Osteoblast (primary cell): Measurements from ENCODE around the gene SMAD3. TPM values are rescaled to one million over a fixed set of nuclear protein-coding genes. Genes with fewer than 3 reads are reported as not detected.
"Not testable (repeated sequence)": the region's sequence is repeated elsewhere in the genome, so short reads cannot be mapped to it uniquely, and the experiment has no call there.

Source experiments
- DNase-seq: peaks from one replicate; pipeline ENCODE4 v3.0.0; 2011; ENCODE audit warnings: low spot score, mixed read lengths; ENCODE audit not compliant: insufficient read length; ENCODE audit errors: missing footprints
- H2AFZ ChIP-seq: 2 replicates; pipeline ENCODE4 v1.6.0; 2011; ENCODE audit warnings: mild to moderate bottlenecking, low read length
- H3K27ac ChIP-seq: 2 replicates; pipeline ENCODE4 v1.5.1; 2011; ENCODE audit warnings: mild to moderate bottlenecking, low read depth, low read length, moderate library complexity
- H3K27me3 ChIP-seq: 2 replicates; pipeline ENCODE4 v1.6.0; 2012; ENCODE audit warnings: mild to moderate bottlenecking, control low read depth, inconsistent platforms, low read length, moderate library complexity; ENCODE audit not compliant: insufficient read depth
- H3K36me3 ChIP-seq: 2 replicates; pipeline ENCODE4 v1.5.1; 2011; ENCODE audit warnings: mild to moderate bottlenecking, low read length, control low read depth, moderate library complexity; ENCODE audit not compliant: insufficient read depth
- H3K4me1 ChIP-seq: 2 replicates; pipeline ENCODE4 v1.5.1; 2011; ENCODE audit warnings: mild to moderate bottlenecking, low read length, control low read depth, moderate library complexity; ENCODE audit not compliant: insufficient read depth
- H3K4me2 ChIP-seq: 2 replicates; pipeline ENCODE4 v1.6.0; 2011; ENCODE audit warnings: mild to moderate bottlenecking, low read length; ENCODE audit not compliant: insufficient read depth
- H3K4me3 ChIP-seq: fragments of 200-600 bp; sonication (generic); 3 replicates; pipeline ENCODE4 v1.5.1; 2012; ENCODE audit warnings: mild to moderate bottlenecking, low read length, inconsistent platforms; ENCODE audit not compliant: insufficient read depth
- H3K79me2 ChIP-seq: 2 replicates; pipeline ENCODE4 v1.6.0; 2012; ENCODE audit warnings: mild to moderate bottlenecking, low read length, control low read depth, inconsistent platforms; ENCODE audit not compliant: insufficient read depth
- H3K9me3 ChIP-seq: 2 replicates; pipeline ENCODE4 v1.5.1; 2011; ENCODE audit warnings: low read depth, low read length, control low read depth
- H4K20me1 ChIP-seq: 2 replicates; pipeline ENCODE4 v1.6.0; 2012; ENCODE audit warnings: mild to moderate bottlenecking, low read length, control low read depth; ENCODE audit not compliant: insufficient read depth
- total RNA-seq: library from RNA; depleted of rRNA; stranded (reverse); fragments of >200 nt; gene quantifications from 2 replicates; pipeline ENCODE4 v1.2.3, GENCODE V29; 2012
- TF ChIP-seq, protein P1 (sequence below): IDR thresholded peaks from 2 replicates; pipeline ENCODE4 v1.5.1; 2011; ENCODE audit warnings: mild to moderate bottlenecking, low read depth, low read length, moderate library complexity; ENCODE audit errors: extremely low read depth

Gene SMAD3
- total RNA-seq, 1 donor = 60.1 TPM

DNA sequence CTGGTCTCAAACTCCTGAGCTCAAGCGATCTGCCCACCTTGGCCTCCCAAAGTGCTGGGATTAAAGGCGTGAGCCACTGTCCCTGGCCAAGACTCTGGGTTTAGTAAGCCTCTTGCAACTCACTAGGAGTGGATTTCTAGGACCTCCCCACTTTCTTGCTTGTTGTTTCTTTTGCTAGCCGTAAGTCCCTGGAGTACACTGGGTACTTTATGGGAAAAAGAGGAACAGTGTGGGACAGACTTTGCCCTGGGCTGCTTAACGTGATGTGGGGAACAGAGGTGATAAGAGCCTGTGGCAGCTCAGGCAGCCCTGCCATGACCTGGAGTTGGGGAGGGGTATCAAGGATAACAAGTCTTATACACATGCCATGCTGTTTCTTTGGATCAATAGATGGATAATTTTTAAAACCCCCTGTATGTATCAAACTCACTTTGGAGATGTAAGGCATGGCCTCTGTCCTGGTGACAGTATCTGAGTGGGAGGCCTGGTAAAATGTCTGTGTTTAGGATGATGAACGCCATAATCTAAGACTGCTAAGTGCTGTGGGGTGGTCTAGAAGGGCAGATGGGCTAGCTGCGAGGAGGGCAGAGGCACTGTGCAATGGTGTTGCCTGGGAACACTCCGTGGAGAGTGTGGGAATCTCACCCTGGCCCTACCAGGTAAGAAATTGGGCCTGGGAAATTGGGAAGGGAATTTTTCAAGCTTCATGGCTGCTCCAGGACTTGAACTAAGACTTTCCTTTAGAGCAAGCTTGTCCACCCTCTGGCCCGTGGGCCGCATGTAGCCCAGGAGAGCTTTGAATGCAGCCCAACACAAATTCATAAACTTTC lies 54.8 kb downstream of the SMAD3 start:
- no peak for DNase-seq
- H4K20me1 ChIP-seq = no peaks in the 10 kb centered on the region

GRCh38 chr15:67120839-67121643 lies 55.6 kb downstream of the SMAD3 start:
- peak overlapping the region; percentile 99 for H3K27ac ChIP-seq
- peak; percentile 87 for DNase-seq
- H3K9me3 ChIP-seq = no peaks in the 10 kb centered on the region
- no peak overlapping the region for H3K4me3 ChIP-seq
- H2AFZ ChIP-seq = no peak overlapping the region
- H3K4me2 ChIP-seq = peak overlapping the region; percentile 49
- TF ChIP-seq, protein P1, sequence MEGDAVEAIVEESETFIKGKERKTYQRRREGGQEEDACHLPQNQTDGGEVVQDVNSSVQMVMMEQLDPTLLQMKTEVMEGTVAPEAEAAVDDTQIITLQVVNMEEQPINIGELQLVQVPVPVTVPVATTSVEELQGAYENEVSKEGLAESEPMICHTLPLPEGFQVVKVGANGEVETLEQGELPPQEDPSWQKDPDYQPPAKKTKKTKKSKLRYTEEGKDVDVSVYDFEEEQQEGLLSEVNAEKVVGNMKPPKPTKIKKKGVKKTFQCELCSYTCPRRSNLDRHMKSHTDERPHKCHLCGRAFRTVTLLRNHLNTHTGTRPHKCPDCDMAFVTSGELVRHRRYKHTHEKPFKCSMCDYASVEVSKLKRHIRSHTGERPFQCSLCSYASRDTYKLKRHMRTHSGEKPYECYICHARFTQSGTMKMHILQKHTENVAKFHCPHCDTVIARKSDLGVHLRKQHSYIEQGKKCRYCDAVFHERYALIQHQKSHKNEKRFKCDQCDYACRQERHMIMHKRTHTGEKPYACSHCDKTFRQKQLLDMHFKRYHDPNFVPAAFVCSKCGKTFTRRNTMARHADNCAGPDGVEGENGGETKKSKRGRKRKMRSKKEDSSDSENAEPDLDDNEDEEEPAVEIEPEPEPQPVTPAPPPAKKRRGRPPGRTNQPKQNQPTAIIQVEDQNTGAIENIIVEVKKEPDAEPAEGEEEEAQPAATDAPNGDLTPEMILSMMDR = no peak
- peaks cover 40% of the 10 kb centered on the region for H3K36me3 ChIP-seq
- peaks cover 91% of the 10 kb centered on the region for H3K4me1 ChIP-seq
- H3K27me3 ChIP-seq = no peaks in the 10 kb centered on the region
- H4K20me1 ChIP-seq = no peaks in the 10 kb centered on the region
- peaks cover 93% of the 10 kb centered on the region for H3K79me2 ChIP-seq

More for the DNA sequence above, 54.8 kb downstream of the SMAD3 start:
- Histone ChIP-seq H3K27ac (peak overlapping the region; percentile 99), H2AFZ (no peak overlapping the region), H3K9me3 (no peaks in the 10 kb centered on the region), H3K4me3 (no peak overlapping the region), H3K4me2 (peak overlapping the region; percentile 49), H3K27me3 (no peaks in the 10 kb centered on the region), H3K4me1 (peaks cover 93% of the 10 kb centered on the region), H3K36me3 (peaks cover 47% of the 10 kb centered on the region), H3K79me2 (peaks cover 97% of the 10 kb centered on the region)
- TF ChIP-seq, protein P1 = no peak

GRCh38 chr15:67121644-67122605 lies 56.5 kb downstream of the SMAD3 start:
- DNase-seq = peak; percentile 62
- Histone ChIP-seq H3K4me2 (peak overlapping the region; percentile 2), H3K27me3 (no peaks in the 10 kb centered on the region), H3K36me3 (peaks cover 39% of the 10 kb centered on the region), H3K27ac (peak overlapping the region; percentile 99), H3K4me1 (peaks cover 91% of the 10 kb centered on the region), H2AFZ (no peak overlapping the region), H3K4me3 (no peak overlapping the region), H3K79me2 (peaks cover 93% of the 10 kb centered on the region), H3K9me3 (no peaks in the 10 kb centered on the region), H4K20me1 (no peaks in the 10 kb centered on the region)
- TF ChIP-seq, protein P1 = no peak

DNA sequence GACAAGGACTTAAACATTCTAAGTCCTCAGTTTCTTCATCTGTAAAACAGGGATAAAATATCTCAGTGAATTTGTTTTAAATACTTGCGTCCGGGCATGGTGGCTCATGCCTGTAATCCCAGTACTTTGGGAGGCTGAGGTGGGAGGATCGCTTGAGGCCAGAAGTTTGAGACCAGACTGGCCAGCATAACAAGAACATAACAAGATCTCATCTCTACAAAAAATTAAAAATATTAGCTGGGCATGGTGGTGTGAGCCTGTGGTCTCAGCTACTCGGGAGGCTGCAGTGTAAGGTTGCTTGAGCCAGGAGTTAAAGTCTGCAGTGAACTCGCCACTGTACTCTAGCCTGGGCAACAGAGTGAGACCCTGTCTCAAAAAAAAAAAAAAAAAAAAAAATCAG lies 57.4 kb downstream of the SMAD3 start:
- H3K27me3 ChIP-seq, H4K20me1 ChIP-seq, H3K4me3 ChIP-seq, H3K4me2 ChIP-seq, H3K9me3 ChIP-seq, DNase-seq, H2AFZ ChIP-seq: not testable (repeated sequence)
- Histone ChIP-seq H3K36me3 (peaks cover 46% of the 10 kb centered on the region), H3K79me2 (peaks cover 93% of the 10 kb centered on the region), H3K27ac (peak overlapping the region; percentile 99), H3K4me1 (peaks cover 91% of the 10 kb centered on the region)

GRCh38 chr15:67123291-67123690 lies 57.9 kb downstream of the SMAD3 start:
- H3K4me3 ChIP-seq, H2AFZ ChIP-seq, DNase-seq, H3K9me3 ChIP-seq, H3K4me2 ChIP-seq, H4K20me1 ChIP-seq, H3K27me3 ChIP-seq: not testable (repeated sequence)
- Histone ChIP-seq H3K27ac (peak overlapping the region; percentile 99), H3K79me2 (peaks cover 90% of the 10 kb centered on the region), H3K4me1 (peaks cover 90% of the 10 kb centered on the region), H3K36me3 (peaks cover 46% of the 10 kb centered on the region)
